ENCODE measurements around the gene AP2S1.

Gene AP2S1

GRCh38 chr19:46830864-46831263, 19.8 kb downstream of the AP2S1 start:
- H3F3A ChIP-seq (ENCODE audit: control insufficient read depth, insufficient read depth) = no peaks in the 10 kb centered on the region
- no peak for TF ChIP-seq CTCF (IDR thresholded peaks at IDR 0.05; ENCODE audit: low read depth, low read length, poor library complexity, severe bottlenecking)
- TF ChIP-seq EZH2phosphoT487 (IDR thresholded peaks at IDR 0.05; ENCODE audit: borderline replicate concordance, low read length) = no peak
- no peaks in the 10 kb centered on the region for H3K9me2 ChIP-seq (replicated peaks; ENCODE audit: control insufficient read depth, low read length)
- H3K79me2 ChIP-seq (ENCODE audit: control insufficient read depth, low read length) = no peaks in the 10 kb centered on the region
- H3K4me3 ChIP-seq (ENCODE audit: low read length) = no peak overlapping the region
- H3K27me3 ChIP-seq (ENCODE audit: control insufficient read depth, low read length) = no peaks in the 10 kb centered on the region
- no peaks in the 10 kb centered on the region for H4K20me1 ChIP-seq (ENCODE audit: control insufficient read depth, insufficient read depth, low read depth, low read length)
- no peak overlapping the region for H3K27ac ChIP-seq (ENCODE audit: low read depth, low read length)
- no peaks in the 10 kb centered on the region for H3K9me3 ChIP-seq (ENCODE audit: control insufficient read depth, insufficient read depth, low read length)
- no peak overlapping the region for H3K4me2 ChIP-seq (ENCODE audit: low read length)
- H3K36me3 ChIP-seq (ENCODE audit: control insufficient read depth, low read length) = no peaks in the 10 kb centered on the region
- peaks cover 6% of the 10 kb centered on the region for H3K4me1 ChIP-seq (ENCODE audit: control insufficient read depth, low read length)

- Histone ChIP-seq H3F3A (ENCODE audit: control insufficient read depth, insufficient read depth) (no peaks in the 10 kb centered on the region), H4K20me1 (ENCODE audit: control insufficient read depth, insufficient read depth, low read depth, low read length) (no peaks in the 10 kb centered on the region), H3K27ac (ENCODE audit: low read depth, low read length) (no peak overlapping the region), H3K27me3 (ENCODE audit: control insufficient read depth, low read length) (no peaks in the 10 kb centered on the region), H3K36me3 (ENCODE audit: control insufficient read depth, low read length) (no peaks in the 10 kb centered on the region), H3K79me2 (ENCODE audit: control insufficient read depth, low read length) (no peaks in the 10 kb centered on the region), H3K9me3 (ENCODE audit: control insufficient read depth, insufficient read depth, low read length) (no peaks in the 10 kb centered on the region), H3K4me3 (ENCODE audit: low read length) (no peak overlapping the region), H3K4me1 (ENCODE audit: control insufficient read depth, low read length) (peaks cover 30% of the 10 kb centered on the region), H3K4me2 (ENCODE audit: low read length) (no peak overlapping the region), H3K9me2 (replicated peaks; ENCODE audit: control insufficient read depth, low read length) (no peaks in the 10 kb centered on the region)
- TF ChIP-seq EZH2phosphoT487 (IDR thresholded peaks at IDR 0.05; ENCODE audit: borderline replicate concordance, low read length) = no peak
- no peak for TF ChIP-seq CTCF (IDR thresholded peaks at IDR 0.05; ENCODE audit: low read depth, low read length, poor library complexity, severe bottlenecking)
Observed at GRCh38 chr19:46828484-46828883, 22.2 kb downstream of the AP2S1 start.

- Histone ChIP-seq H3K9me3 (ENCODE audit: control insufficient read depth, insufficient read depth, low read length) (no peaks in the 10 kb centered on the region), H4K20me1 (ENCODE audit: control insufficient read depth, insufficient read depth, low read depth, low read length) (no peaks in the 10 kb centered on the region), H3K4me2 (ENCODE audit: low read length) (peak overlapping the region; percentile 60), H3K79me2 (ENCODE audit: control insufficient read depth, low read length) (no peaks in the 10 kb centered on the region), H3K36me3 (ENCODE audit: control insufficient read depth, low read length) (no peaks in the 10 kb centered on the region), H3F3A (ENCODE audit: control insufficient read depth, insufficient read depth) (peaks cover 3% of the 10 kb centered on the region; the same call in 1 of the 2 replicates), H3K27ac (ENCODE audit: low read depth, low read length) (no peak overlapping the region), H3K27me3 (ENCODE audit: control insufficient read depth, low read length) (no peaks in the 10 kb centered on the region), H3K9me2 (replicated peaks; ENCODE audit: control insufficient read depth, low read length) (no peaks in the 10 kb centered on the region), H3K4me3 (ENCODE audit: low read length) (peak overlapping the region; percentile 52), H3K4me1 (ENCODE audit: control insufficient read depth, low read length) (peaks cover 46% of the 10 kb centered on the region)
- no peak for TF ChIP-seq CTCF (IDR thresholded peaks at IDR 0.05; ENCODE audit: low read depth, low read length, poor library complexity, severe bottlenecking)
- no peak for TF ChIP-seq EZH2phosphoT487 (IDR thresholded peaks at IDR 0.05; ENCODE audit: borderline replicate concordance, low read length)
Observed at GRCh38 chr19:46825731-46826055, 25.0 kb downstream of the AP2S1 start.

All from DOHH2 (cell line).